ENCODE measurements around the gene MRTFA. TPM values are rescaled to one million over a fixed set of nuclear protein-coding genes. Genes with fewer than 3 reads are reported as not detected.

The MRTFA gene
- total and polyA plus RNA-seq, 12 donors = 12.3 to 141 (median 41.6) TPM

GRCh38 chr22:40610329-40610850, 26.1 kb downstream of the MRTFA start:
- TF ChIP-seq POLR2A (IDR thresholded peaks at IDR 0.05) (no peak), CTCF (IDR thresholded peaks at IDR 0.05) (no peak)
- H3K9me3 ChIP-seq (replicated peaks in 1 of 3) = no peaks in the 10 kb centered on the region
- peak overlapping the region in 4 of 5 donors; percentile 34 to 66 (median 50) for H3K27ac ChIP-seq
- H3K36me3 ChIP-seq (replicated peaks in 1 of 2) = no peaks in the 10 kb centered on the region
- intact Hi-C loops (cut with DNase I) = no loop called here
- peaks cover 34 to 53% of the 10 kb centered on the region in 2 donors for H3K4me1 ChIP-seq (replicated peaks in 1 of 2)
- no peaks in the 10 kb centered on the region for H3K27me3 ChIP-seq
- no peak for DNase-seq
- H3K4me3 ChIP-seq = no peak overlapping the region
- WGBS, 4 donors = 74 to 90% (median 85%) methylated on average over 1 of the region's 1 CpG

GRCh38 chr22:40609216-40609615, 27.3 kb downstream of the MRTFA start:
- WGBS, 4 donors = 61 to 74% (median 62%) methylated on average over 3 of the region's 3 CpGs
- Histone ChIP-seq H3K36me3 (replicated peaks in 1 of 2) (no peaks in the 10 kb centered on the region), H3K4me1 (replicated peaks in 1 of 2) (peaks cover 37 to 64% of the 10 kb centered on the region in 2 donors), H3K4me3 (no peak overlapping the region), H3K9me3 (replicated peaks in 1 of 3) (no peaks in the 10 kb centered on the region), H3K27me3 (no peaks in the 10 kb centered on the region), H3K27ac (no peak overlapping the region)
- intact Hi-C loops (cut with DNase I) = no loop called here
- DNase-seq = no peak
- TF ChIP-seq CTCF (IDR thresholded peaks at IDR 0.05) = no peak
- no peak for TF ChIP-seq POLR2A (IDR thresholded peaks at IDR 0.05)

GRCh38 chr22:40607506-40607905, 29.0 kb downstream of the MRTFA start:
- intact Hi-C loops (cut with DNase I) = no loop called here
- 86 to 100% (median 90%) methylated on average over 1 of the region's 1 CpG for WGBS, 4 donors
- DNase-seq = no peak
- TF ChIP-seq CTCF (IDR thresholded peaks at IDR 0.05) = no peak
- no peak for TF ChIP-seq POLR2A (IDR thresholded peaks at IDR 0.05)
- H3K27me3 ChIP-seq = no peaks in the 10 kb centered on the region
- no peak overlapping the region for H3K4me3 ChIP-seq
- H3K4me1 ChIP-seq (replicated peaks in 1 of 2) = peaks cover 46 to 79% of the 10 kb centered on the region in 2 donors
- no peaks in the 10 kb centered on the region for H3K9me3 ChIP-seq (replicated peaks in 1 of 3)
- H3K27ac ChIP-seq = no peak overlapping the region
- no peaks in the 10 kb centered on the region for H3K36me3 ChIP-seq (replicated peaks in 1 of 2)

GRCh38 chr22:40606306-40606705, 30.2 kb downstream of the MRTFA start:
- no peak for DNase-seq
- Histone ChIP-seq H3K9me3 (replicated peaks in 1 of 3) (no peaks in the 10 kb centered on the region), H3K4me3 (no peak overlapping the region), H3K4me1 (replicated peaks in 1 of 2) (peaks cover 50 to 79% of the 10 kb centered on the region in 2 donors), H3K27ac (peak overlapping the region in 2 of 5 donors; percentile 41 to 54), H3K36me3 (replicated peaks in 1 of 2) (no peaks in the 10 kb centered on the region), H3K27me3 (no peaks in the 10 kb centered on the region)
- TF ChIP-seq CTCF (IDR thresholded peaks at IDR 0.05) = no peak
- no peak for TF ChIP-seq POLR2A (IDR thresholded peaks at IDR 0.05)
- intact Hi-C loops (cut with DNase I) = no loop called here

Measured in adrenal gland (tissue), 12 donors.